GM21786 (cell line): ENCODE data around the gene RAB31.

Experiments used
- ATAC-seq: cut with Tn5 transposase; IDR thresholded peaks from one replicate; pipeline ENCODE4 v1.9.1; 2021; ENCODE audit not compliant: unreplicated experiment

Gene RAB31

DNA sequence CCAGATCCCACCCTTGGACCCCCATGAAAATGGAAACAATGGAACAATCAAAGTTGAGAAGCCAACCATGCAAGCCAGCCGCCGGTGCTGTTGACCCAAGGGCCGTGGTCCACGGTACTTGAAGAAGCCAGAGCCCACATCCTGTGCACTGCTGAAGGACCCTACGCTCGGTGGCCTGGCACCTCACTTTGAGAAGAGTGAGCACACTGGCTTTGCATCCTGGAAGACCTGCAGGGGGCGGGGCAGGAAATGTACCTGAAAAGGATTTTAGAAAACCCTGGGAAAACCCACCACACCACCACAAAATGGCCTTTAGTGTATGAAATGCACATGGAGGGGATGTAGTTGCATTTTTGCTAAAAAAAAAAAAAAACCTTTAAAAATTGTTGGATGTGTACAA, 151.1 kb downstream of the RAB31 start:
- ATAC-seq, result no peak

DNA sequence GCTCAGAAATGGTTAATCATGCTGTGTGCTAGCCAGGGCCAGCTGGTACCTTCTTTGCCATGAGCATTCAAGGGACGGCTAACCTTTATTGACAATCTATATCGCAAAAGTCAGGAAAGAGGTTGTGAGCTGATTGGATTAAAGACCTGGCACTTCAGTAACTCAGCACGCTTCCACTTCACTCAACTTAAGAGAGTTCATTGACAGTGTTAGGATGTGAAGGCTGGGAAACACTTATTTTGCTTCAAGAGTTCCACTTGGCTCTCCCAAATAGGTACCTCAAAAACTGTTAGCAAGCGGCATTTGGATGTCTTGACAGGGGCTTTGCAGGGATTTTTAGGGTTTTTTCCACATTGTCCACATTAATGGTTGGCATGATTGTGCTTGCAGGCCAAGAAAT, 152.6 kb downstream of the RAB31 start:
- ATAC-seq, result no peak

DNA sequence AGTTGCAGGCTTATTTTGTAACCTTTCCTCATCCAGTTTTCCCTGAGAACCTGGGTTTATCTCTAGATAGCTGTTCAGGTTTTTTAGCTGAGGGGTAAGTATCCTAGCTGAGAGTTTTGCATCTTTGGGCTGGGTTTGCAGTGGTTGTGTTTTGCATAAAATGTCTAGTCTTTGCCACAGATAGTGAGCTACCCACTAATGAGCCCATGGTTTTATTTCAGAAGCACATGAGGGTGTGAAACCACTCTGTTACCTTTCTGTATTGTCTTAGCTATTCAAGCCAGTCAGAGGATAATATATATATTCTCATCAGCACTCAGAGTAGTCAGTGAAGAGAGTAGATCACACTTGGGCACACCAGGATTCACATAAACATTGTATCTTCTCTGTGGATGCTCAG, 153.1 kb downstream of the RAB31 start:
- peak; percentile 85 for ATAC-seq

DNA sequence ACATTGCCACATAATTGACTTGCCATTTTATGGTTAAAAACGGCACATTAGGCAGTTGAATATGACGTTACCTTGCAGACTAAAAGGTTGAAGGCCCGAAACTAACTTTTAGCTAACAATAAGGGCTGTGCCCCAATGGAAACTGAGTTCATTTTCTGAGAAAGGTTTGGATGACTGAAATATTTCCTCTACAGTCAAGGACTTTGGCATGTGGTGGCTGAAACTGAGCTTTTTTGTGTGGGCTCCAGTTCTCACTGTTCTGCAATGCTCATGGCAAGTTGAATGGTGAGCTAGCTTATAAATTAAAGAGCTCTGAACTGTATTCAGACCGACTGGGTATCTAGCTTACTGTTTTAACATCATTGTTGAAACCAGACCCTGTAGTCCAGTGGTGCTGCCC, 153.8 kb downstream of the RAB31 start:
- ATAC-seq, result peak; percentile 41

DNA sequence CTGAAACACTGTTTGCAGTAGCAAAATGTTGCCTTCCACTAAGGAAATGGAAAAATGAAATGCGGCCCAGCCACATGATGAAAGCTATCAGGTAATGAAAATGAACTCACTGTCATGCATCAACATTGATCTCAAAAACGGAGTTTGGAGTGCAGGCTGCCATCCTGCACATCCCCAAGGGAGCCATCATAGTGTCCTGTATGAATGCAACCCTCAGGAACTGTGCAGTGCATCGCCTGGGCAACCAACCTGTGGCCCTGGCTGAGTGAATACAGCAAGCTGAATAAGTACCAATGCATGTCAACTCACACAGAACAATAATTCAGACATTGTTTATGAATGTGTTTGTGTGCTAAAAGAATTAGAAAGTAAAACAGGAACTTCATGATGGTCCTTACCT, 154.6 kb downstream of the RAB31 start:
- no peak for ATAC-seq

DNA sequence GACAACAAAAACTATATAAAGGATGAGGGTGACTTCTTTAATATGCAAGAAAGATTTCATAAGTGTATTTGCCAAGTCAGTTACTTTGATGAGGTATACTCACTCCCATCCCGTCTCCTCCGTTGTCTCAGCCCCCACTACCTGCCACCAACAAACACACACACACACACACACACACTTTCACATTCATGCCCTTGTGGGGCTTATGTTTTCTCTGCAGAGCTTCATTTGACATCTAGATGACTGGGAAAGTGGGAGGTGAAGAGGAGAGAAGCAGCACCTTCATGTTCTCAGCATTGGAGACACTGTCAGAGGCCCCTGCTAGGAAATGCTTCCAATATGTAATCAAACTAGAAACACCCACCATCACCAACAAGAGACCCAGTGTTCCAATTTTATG, 155.2 kb downstream of the RAB31 start:
- no peak for ATAC-seq

DNA sequence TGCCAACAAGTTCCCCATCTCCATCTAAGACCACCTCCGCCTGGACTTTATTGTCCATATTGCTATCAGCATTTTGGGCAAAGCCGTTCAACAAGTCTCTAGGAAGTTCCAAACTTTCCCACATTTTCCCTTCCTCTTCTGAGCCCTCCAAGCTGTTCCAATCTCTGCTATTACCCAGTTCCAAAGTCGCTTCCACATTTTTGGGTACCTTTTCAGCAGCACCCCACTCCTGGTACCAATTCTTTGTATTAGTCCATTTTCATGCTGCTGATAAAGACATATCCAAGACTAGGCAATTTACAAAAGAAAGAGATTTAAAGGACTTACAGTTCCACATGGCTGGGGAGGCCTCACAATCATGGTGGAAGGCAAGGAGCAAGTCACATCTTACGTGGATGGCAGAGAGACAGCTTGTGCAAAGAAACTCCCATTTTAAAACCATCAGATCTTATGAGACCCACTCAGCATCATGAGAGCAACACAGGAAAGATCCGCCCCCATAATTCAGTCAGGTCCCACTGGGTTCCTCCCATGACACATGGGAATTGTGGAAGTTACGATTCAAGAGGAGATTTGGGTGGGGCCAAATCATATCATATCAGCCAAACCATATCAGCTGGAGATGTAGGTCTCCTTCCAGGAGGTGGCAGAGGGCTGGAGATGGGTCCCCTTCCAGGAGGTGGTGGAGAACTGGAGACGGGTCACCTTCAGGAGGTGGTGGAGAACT, 157.8 kb downstream of the RAB31 start:
- no peak for ATAC-seq

DNA sequence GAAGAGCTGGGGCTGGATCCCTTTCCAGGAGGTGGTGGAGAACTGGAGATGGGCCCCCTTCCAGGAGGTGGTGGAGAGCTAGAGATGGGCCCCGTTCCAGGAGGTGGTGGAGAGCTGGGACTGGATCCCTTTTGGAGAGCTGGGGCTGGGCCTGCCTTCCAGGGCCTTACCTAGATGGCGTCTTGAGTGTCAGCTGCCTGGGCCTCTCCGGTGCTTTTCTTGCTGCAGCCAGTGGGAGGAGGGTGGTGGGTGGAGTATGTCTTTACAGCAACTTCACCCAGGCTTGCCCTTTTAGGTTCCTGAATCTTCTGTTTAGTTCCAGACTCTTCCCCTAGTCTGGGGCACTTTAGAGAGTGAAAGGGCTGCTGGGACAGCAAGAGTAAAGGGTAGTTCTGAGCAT, 158.5 kb downstream of the RAB31 start:
- no peak for ATAC-seq

DNA sequence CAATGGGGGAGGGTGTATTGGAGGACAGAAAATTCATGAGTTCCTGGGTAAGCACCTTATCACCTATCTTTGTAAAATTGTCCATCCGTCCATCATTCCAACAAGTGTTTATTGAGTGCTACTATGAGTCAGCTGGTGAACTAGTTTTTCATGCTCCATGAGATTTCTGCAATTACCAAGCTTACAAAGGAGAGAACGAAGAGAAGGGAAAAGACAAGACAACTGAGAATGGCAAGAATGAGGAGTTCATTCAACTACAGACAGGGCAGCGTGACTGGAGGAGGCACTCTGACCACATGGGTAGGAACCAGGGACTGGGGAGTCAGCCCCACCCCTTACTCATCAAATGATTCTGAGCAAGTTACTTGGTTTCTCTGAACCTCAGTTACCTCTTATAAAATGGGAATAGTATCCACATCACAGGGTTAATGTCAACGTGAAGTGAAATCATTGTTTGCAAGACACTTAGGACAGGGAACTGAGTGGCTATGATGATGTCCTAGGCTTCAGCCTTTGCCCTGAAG, 159.0 kb downstream of the RAB31 start:
- ATAC-seq, result no peak

DNA sequence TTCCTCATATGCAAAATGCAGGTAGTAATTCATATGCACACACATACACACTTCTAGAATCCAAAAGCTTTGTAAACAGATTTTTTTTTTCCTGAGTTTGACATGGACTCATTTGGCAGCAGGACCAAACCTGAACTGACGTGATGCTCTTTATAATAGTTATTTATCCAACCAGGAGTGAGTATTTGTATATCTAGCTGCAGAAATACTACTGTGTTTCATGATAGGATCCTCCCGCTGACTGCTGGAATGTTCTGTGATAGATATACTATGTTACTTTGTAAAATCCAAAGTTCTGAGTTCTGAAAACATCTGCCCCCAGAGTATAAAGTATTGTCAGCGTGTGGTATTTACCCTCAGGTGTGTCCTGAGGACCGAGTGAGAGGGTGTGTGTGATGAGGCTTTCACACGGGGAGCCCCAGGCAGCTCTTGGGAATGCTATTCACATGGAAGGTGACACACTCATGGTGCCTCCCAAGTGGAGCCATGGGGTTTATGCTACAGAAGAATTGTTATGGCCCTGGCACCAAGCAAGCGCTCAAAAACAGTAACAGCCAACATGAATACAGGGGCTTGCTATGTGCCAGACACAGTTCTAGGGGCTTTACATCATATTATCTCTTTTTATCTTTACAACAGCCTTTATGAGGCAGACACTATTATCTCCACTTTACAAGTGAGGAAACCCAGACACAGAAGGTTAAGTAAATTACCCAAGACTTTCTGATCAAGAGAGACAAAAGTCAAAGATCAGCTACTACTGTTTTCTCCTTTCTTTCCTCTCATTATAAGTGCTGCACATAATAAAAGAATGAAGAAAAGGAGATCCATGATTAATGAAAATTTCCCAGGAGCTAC, 161.0 kb downstream of the RAB31 start:
- no peak for ATAC-seq

DNA sequence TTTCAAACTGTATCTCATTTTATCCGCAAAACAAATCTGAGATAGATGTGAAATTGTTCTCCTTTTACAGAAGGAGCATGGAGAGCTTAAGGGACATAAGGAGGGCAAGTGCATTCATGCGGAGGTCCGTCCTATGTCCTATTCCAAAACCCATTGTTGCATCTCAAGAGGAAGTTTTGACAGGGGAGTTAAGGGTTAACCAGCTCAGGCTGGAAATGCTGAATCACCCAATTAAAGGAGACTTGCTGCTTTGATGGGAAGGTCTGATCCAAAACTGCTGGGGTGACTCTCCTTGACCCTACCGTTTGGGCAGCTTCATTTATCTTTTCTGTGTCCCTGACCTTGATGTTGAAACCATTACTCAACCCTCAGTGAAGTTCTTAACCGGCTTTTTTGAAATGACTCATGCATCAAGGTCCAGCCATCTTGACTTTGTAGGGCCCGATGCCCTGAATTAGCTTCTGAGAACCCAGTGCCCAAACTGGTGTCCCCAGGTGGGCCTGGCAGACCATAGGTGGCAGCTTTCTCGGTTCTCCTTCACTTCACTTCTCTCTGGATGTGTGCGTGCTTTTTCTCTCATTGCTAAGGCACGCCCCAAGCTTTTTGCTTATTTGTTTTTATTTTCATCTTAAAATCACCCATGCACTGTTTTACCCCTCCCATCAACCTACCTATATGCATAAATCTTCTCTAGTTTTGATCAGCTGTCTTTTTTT, 161.8 kb downstream of the RAB31 start:
- ATAC-seq, result peak; percentile 79

DNA sequence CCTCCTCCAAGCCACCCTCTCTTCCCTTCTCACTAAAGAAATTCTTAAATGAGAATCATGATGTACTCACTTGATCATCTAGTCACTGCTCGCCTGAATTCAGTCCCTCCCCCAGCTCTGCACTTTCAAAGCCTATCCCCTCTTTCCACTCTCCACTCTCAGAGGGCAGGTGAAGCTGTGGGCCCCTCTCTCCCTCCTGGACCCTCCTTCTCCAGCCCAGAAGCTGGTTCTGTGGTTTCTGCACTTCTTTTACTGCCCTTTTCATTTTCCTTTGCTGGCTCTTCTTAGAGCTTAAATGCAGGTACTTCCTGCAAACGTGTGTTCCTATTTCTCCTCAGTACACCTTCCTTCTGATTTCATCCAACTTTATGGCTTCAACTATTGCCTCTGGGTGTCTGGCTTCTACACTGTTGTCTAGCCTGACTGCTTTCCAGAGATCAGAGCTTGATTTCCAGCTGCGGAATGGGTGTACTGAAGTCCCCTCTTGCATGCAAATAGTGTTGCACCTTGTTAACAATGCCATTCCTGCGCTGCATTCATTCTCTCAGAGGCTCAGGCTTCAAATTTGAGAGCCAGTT, 162.4 kb downstream of the RAB31 start:
- no peak for ATAC-seq

DNA sequence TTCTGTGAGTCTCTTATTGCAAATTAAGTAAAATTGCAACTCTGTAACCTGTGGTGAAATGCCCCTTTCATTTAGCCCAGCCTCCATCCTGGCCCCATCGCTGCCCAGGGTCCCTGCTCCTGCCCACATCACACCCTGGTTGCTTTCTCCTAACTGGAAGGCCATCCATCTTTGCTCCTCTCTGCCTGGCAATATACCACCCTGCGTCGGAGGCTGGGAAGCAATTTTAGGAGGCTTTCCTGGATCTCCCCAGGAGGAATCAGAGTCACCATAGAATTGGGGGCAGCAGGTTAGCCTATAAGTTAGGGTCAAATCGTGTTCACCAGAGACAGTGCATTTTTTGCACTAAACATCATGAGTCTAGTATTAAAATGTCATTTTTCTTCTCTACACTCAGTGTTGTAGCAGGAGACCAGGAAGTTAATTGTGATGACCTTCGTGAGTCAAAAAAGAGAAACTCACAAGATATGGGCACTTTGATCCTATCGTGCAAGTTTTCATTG, 163.2 kb downstream of the RAB31 start:
- no peak for ATAC-seq

DNA sequence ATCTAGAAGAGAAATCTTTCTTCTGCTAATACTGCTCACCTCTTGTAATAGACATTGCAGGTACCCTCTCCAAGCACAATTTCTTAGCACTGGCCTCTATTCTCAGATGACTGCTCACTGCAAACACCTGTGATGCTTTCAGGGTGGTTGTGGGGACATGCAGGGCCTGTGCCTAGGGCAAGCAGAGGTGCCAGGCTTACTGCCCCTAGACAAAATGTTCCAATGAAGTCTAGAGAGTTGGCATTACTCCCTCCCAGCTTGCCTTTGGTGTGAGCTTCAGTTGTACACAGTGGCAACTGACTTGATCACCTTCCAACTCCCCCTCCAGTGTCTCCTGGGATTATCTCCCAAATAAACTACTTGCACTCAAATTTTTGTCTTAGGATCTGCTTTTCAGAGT, 164.7 kb downstream of the RAB31 start:
- no peak for ATAC-seq

DNA sequence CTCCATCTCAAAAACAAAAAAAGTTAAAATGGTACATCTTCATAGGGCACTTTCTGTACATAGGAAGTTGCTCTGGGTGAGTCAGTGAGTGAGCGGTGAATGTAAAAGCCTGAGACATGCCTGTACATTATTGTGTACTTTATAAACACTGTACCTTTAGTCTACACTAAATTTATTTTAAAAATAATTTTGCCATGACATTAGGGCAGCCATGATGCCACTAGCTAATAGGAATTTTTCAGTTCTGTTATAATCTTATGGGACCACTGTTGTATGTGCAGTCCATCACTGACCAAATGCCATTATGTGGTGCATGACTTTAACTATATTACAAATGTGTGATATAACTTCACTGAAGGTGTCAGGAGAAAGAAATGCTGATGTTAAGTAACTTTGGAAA, 166.6 kb downstream of the RAB31 start:
- no peak for ATAC-seq

DNA sequence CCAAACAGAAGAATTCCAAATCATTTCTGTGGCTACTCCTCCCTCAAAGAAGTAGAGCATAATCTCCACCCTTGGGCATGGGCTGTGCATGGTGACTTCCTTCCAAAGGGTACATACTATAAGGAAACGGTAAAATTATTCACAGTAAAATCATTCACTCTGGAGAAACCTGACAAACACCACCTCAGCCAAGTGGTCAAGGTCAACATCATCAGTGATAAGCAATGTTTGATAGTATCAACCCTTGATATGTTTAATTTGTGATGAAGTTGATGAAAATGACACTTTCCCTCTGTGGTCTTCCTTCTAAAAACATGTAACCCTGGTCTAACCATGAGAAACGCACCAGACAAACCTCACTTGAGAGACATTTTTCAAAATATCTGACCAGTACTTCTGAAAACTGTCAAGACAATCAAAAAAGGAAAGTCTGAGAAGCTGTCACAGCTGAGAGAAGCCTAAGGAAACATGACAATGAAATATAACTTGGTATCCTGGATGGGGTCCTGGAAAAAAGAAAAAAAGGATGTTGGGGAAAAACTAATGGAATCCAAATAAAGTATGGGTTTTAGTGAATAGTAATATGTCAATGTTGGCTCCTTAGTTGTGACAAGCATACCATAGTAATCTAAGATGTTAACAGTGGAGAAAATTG, 168.2 kb downstream of the RAB31 start:
- no peak for ATAC-seq

DNA sequence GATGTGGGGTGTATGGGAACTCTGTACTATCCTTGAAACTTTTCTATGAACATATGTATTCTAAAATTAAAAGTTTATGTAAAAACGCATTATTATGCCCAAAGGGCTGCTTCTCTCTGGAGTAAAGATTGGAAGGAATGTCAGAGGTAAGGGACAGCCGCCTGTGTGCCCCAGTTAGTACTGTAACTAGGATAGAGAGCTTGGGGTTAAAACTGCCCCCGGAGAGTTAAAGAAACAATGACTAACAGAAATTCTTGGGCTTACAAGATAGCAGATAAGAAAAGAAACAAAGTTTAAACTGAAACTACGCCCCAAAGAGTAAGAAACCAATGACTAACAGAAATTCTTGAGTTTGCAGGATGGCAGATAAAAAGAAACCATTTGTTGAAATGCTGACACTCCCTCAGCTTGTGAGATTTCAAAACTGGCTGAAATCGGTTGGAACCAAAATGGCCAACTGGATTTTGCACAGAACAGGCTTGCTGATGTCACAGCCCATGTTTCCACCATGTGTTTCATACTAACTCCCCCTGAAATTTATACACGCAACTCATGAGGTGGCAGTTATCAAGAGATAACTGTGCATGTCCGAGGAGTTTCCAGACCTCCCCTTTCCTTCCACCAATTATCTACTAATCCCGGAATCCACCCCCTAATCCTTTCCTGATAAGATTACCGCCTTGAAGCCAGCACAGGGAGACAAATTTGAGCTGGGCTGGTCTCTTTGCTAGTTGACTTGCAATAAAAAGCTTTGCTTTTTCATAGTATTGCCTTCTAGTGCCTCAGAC, 169.0 kb downstream of the RAB31 start:
- peak; percentile 70 for ATAC-seq

DNA sequence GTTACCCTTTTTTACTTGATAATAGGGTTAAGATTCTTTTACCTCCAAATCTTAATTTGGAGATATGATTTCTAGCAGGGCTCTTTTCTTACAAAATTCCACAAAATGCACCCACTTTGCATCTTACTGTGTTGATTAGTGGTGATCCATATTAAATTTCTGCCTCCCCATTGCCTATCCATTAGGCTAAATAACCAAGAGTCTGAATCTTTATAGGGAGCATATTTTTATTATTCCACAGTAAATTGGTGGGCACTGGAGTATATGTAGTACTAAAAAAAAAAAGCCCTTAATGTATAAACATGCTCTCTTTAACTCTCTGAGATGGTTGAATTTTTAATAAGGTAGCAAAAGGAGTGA, 169.5 kb downstream of the RAB31 start:
- no peak for ATAC-seq

DNA sequence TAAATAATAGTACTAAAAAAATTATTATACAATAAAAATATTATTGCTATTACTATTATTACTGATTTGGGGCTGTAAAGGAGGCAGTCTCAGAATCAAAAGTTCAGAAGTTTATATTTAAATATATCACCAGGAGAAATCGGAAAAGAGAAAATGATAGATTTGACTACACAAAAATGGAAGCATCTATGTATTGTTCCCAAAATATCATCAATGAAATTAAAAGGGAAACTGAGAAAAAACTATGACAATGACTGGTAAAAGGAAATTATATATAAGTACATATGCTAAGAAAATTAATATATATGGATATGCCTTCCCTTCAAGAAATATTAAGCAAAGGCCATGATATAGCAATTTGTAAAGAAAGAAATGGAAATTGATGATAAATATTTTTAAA, 170.0 kb downstream of the RAB31 start:
- no peak for ATAC-seq

DNA sequence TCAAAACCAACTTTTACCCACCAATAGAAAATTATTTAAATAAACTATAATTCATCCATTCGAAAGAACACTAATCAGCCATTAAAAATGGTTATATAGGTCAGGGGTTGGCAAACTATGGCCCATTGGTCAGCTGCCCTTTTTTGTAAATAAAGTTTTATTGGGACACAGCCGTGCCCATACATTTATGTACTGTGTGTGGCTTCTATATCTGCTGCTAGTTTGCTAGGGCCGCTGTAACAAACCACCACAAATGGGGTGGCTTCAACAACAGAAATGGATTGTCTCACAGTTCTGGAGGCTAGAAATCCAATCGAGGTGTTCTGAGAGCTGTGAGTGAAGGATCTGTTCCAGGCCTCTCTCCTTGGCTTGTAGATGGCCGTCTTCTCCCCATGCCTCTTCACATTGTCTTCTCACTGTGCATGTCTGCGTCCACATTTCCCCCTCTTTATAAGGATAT, 170.7 kb downstream of the RAB31 start:
- no peak for ATAC-seq
